H1 (cell line): ENCODE results near the gene SCGN. TPM values are rescaled to one million over a fixed set of nuclear protein-coding genes. Genes with fewer than 3 reads are reported as not detected.

ENCODE experiments used
- YY1 ChIP-seq: IDR thresholded peaks from 2 replicates; pipeline ENCODE4 v1.6.1; 2011; ENCODE audit warnings: low read depth, mild to moderate bottlenecking, low read length
- polyA plus RNA-seq, 7 experiments: library from polyadenylated mRNA; depleted of rRNA in 3 of 7; stranded (reverse) in 5 of 7; unstranded in 2 of 7; fragments of >200 nt in 5 of 7; fragments of 200-250 nt in 2 of 7; gene quantifications; 1 replicate in 5 of 7; 2 replicates in 1 of 7; 4 replicates in 1 of 7; pipeline versions ENCODE4 v1.2.1 to v1.2.3, GENCODE V29; 2011 to 2013; ENCODE audit warnings: missing spikeins in 2 of 7, mixed read lengths in 2 of 7
- total RNA-seq: library from RNA; stranded (reverse); fragmentation: NEBNext Ultra II Directional; extraction: Animal tissue kit (Norgen Biotek cat#: 25700); gene quantifications from 2 replicates; pipeline ENCODE4 v1.2.1, GENCODE V29; 2021

The SCGN gene
- total and polyA plus RNA-seq, 2 of the 8 experiments (the other 6 are each of a cell fraction or from before 2014, with no cell fraction given): not detected

GRCh38 chr6:25603251-25603650, 48.8 kb upstream of the SCGN start (continued):
- TF ChIP-seq YY1: no peak
